ENCODE measurements around the gene SP140.
A peak's percentile ranks its signal among the peaks of the same experiment; 100 is the strongest.
"Not testable (repeated sequence)": the region's sequence is repeated elsewhere in the genome, so short reads cannot be mapped to it uniquely, and the experiment has no call there.

Gene SP140

DNA sequence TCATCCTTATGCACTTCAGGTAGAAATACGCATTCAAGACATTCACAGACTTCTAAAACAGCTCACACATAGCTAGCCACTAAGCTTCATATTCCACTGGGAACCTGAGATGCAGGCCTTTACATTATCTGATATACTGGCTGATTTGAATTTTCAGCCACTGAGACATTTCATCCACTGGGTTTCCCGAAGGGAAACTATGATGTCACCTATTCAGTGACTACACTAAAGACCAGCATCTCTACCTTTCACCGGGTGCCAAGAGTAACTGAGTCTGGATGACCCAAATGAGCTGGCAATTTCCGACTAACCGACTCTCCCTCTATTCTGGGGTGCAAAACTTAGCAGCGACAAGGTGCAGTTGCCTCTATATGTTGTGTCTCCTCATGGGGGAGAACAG is 69.7 kb downstream of the SP140 start:
- no peak for DNase-seq

DNA sequence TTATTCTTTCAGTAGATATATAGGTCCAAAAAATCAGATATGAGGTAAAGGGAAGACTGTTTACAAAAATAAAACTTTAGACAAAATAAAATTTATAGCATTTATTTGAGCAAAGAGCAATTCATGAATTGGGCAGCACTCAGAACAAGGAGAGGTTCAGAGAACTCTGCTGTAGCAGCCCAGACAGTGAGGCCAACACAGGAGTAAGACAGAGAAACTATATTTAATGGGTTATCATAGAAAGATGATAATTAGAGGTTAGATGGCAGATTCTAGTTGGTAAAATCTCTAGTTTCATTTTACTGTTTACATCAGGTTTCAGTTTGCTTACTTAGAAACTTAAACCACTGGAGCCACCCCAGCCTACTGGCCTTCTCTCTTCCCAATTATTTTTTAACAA is 71.4 kb downstream of the SP140 start:
- no peak for DNase-seq

DNA sequence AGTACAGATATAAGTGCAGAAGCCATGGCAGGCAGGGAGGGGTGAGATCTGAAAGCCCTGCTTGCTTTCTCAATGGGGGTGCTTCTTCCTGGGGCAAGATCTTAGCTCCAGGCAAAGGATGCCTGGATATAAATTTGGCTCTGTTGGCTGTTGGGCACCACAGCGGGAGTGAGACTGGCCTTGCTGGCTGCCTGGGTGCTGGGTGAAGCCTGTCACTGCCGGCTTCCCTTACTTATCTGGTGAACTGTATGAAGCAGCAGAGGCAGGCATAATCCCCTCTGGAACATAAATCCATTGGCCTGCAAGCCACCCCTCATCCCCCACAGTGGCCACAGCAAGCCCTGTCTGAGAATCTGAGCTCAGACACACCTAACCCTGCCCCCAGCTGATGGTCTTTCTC is 74.1 kb downstream of the SP140 start:
- DNase-seq = no peak

DNA sequence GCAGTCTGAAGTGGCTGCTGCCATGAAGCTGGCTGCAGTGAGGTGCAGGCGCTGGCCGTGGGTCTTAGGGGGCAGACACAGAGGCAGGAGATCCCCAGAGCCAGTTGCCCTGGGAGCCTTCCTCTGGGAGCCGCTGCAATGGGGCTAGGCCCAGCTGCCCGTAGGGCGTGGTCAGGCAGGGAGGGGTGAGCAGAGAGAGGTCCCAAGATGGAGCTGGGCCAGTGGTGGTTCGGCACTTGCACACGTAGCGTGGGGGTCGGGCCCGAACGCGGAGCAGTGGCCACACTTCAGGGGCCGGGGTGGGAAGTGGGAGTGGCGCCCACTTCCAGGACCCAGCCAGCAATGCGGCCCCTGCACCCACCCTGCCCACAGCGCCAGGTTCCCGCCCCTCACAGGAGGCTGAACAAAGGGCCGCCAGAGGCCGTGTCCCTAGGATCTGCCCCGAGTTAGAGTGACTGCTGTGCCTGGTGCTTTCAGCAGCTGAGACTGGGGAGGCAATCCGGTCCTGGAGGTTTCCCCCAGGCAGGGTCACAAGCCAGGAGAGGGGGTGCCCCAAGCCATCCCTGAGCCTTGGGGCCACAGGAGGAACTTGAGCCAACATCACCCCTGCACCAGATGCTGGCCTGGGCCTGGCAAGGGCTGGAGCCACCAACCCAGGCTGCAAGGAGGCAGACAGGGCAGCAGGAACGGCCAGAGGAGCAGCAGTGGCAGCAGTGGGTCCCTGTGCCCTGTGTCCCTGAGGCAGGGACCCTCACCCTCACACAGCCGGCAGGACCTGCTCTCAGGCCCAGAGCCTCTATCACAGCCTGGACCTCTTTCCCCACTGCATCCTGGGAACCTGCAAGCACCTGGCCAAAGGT is 80.1 kb downstream of the SP140 start:
- DNase-seq = no peak

DNA sequence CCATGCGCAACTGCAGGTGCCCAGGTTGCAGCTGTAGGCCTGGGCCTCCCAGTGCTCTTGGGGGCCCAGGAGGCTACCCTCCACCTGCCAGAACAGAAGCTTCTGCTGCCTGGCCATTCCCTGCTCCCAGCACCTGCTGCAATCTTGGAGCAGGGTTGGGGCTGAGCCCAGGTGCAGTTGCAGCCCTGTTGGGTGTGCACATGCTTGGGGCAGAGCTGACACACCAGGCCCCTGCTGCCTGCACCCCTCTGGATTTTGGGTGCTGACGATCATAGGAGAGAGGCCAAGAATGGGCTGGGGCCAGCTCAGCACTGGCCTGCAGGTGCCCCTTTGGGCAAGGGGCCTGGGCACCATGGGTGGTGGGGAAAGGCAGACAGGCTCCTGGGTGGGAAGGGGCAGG is 80.9 kb downstream of the SP140 start:
- no peak for DNase-seq

DNA sequence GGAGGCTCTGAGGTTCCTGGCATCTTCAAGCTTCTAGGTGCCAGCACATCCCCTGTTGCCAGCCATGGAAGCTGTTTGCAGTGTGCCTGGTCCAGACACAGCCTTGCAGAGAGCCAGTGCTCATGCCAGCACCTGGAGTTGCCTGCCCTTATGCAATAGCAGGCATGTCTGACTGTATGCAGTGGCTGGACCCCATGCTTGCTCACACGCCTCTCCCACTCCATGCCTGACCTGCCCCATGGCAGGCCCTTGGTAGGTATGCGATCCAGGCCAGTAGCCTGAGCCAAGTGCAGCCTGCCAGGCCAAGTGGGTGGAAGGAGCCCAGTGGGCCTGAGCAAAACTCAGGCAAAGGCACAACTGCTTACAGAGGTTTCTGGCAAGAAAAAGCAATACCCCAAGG is 81.9 kb downstream of the SP140 start:
- no peak for DNase-seq

DNA sequence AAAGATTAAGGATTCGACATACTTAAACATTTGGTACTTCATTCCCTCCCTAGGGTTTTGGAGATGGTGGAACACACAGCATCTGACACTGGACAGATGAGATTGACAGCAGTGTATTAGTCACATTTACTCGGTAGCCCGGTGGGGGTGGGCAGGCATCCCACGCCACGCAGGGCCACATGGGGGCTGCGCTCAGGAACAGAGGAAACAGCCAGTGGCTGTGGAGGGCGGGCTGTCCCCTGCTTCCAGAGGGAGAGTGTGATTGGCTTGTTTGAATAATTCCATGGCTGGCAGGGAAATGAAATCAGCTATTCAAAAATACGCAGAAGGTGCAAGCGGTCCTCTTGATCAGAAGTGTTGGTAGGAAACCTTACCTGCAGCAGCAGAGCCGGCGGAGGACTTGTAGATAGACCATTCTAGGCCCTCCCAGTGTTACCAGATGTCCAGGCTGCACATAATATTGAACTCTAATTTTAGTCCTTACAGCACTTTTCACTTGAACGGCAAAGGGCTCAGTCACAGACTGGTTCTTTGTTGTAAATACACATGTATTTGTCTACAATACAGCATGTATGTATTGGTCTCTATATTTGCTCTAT is 83.0 kb downstream of the SP140 start:
- no peak for DNase-seq

DNA sequence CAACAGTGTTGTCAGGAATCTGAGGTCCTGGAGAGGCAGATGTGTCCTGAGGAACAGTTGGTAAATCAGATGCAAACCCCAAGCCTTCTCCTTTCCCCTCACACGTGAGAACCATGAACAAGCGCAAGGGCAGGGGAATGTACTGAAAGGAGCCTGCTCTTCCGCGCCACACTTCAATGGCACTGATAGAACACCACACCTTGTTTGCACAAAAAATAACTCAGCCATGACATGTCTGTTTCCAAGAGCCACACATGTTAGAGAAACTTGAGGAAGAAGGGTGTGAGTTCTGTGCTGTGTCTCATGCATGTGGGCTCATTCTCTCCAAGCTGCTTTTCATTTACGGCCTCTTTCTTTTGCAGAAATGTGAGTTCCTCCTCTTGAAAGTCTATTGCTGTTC is 85.3 kb downstream of the SP140 start:
- not testable (repeated sequence) for DNase-seq

DNA sequence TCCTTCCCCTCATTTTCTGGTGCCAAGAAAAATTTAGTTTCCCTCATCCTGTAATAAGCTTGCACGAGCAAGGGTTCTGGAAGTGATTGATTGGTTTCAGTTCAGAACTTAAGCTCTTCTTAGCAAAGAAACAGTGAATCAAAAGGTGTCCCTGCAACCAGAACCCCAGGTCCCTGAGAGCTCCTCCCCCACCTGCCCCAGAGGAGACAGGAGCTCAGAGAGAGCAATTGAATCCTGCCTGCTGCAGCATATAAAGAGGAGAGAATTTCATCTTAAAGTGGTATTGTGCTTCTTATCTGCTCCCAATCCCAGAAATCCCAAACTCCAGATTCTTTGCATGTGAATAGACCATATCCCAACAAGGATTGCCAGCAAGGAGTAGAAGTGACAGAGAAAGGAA is 86.1 kb downstream of the SP140 start:
- not testable (repeated sequence) for DNase-seq

DNA sequence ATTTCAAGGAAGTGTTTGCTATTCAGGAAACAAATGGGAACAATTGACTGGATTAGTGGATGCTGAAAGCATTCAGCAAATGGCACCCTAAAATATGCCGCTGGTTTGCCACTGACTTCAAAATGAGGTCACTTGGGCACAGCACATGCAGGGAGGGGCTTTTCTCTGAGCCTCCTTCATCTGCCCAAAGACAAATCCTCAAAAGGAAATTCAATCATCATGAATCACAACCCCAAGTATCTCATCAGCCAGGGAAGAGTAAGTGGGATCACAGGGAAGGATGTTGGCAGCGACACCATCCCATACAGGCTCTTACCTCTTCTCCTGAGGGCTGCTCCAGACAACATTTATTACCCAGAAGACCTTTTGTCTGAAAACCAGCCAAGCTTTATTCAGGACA is 87.1 kb downstream of the SP140 start:
- DNase-seq = no peak

DNA sequence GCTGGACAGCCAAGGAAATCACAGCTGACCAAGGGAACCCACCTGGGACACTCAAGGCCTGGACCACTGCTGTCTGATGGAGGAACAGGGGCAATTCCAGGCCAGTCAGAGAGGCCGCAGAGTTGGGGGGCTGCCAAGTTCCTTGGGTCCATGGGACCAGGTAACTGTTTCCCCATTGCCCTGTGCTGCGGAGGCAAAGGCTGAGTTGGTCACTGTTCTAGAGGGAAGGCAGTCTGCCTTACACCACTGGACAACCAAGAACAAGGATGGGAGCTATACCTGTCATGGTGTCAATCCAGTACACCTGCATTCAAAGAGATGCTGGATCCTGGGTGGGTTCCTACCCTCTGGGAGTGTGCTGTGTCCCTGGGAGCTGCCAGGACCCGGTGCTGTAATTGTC is 91.8 kb downstream of the SP140 start:
- no peak for DNase-seq

DNA sequence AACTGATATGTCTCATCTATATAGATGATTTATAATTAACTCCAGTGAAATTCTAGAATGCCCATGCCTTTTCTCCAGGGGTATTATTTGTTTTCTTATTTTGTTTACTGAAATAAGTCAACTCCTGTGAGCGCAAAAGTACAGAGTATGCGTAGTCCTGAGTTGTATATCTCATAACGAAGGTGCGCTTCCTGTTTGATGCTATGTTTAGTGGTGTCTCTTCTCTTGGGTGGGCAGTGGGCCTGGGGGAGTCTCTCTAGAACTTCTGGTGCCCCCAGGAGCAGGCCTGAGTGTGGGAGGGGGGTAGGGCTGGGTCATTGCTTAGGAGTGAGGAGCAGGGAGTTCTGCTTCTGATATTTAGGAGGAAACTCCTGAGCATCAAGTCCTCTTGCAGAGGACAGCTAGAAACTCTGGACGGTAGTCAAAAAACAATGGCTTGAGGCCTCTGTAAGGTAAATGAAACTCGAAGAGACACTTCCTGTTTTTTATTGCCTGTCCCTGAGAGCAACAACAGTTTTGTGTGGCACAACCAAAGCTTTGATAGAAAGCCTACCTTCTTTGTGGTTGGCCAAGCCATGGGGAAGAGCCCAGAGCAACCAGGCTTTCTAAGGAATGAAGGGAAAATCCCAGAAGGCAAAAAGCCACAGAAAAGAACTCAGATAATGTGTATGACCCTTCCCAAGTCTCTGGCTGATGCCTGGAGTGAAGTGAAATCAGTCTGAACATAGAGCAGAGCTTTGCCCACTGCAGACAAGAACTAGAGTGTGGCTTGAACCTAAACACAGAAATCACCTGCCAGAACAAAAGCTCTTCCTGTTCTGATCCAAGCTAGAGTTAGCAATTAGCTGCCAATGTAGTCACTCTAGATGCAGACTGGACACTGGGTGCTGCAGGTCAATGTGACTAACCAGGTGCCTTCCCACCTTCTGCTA is 92.9 kb downstream of the SP140 start:
- peak in 1 of 4 experiments; percentile 16 for DNase-seq

DNA sequence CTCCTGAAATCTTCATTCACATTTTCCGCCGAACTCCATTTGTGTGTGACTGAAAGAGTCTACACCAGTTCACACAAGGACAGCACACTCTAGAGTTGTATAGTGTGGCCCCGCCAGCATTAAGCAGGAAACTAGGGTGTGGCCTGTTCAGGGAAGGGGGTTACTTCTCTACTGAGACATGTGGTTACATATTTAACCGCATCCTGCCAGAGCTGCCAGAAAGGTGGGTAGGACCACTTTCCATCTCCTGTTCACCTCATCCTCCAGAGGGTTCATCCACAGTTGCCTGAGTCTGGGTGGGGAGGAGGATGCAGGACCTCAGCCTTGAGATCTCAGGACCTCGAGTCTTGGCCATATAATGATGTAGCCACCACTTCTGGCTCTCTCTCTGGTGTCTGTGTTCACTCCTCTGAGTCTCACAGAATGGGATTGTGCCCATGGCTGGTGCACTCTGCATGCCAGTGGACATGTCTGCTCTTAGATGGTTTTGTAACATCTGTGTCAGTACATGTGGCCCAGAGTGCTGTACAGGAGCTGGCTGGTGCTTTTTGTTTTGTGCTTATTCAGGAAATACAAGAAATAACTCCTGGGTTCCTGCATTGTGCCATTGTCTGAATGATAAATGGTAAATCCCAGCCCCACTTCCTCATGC is 93.8 kb downstream of the SP140 start:
- DNase-seq = no peak

DNA sequence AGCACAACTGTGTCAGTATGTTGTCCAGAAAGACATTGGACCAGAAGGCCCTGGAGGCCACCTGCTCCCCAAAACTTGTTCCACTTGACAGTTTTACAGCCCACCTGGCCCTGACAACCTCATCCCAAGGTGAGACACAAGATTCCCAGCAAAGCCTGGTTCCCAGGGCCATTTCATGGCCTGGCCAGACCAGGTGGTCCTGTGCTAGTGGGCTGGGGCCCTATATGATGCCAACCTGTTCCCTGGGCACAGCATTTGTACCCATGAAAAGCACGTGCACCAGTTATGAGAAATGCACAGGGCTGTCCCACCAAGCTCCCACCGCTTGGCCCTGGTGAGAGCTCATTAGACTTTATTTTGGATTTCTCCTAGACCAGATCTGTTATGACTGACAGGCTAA is 95.5 kb downstream of the SP140 start:
- no peak for DNase-seq

DNA sequence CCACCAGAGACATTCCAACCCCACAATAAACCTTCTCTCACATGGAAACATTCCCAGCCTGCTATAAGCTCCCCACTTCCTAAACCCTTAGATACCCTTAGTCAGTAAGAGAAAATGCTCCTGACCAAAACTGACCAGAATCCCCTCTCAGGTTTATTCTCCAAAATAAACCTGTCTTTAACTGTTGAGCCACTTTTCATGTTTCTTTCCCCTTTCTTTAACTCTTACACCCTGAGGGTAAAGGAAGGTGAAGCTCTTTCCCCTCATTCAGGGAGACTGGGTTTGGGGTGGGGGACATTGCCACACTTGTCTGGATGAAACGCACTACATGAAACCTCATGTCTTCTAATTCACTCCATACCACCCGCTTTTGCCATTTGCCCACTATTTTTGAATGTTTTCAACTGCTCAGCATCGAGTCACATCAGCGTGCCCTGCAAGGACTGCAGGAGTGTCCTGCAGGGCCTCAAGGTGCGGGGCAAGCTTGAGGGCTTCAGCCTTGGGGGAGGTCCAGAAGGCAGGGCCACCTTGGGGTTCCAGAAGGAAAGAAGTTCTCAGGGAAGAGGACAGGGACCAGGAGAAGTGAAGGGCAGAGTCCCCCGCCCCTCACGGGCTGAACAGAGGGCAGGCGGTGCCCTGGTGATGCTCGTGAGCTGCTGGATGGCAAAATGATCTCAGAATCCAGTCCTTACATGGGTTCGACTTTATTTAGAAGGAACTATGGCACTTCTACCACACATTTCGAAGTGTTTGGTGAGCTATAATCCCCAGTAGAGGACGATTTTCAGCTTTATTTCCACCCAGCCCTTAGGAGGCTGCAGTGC is 97.2 kb downstream of the SP140 start:
- no peak for DNase-seq

DNA sequence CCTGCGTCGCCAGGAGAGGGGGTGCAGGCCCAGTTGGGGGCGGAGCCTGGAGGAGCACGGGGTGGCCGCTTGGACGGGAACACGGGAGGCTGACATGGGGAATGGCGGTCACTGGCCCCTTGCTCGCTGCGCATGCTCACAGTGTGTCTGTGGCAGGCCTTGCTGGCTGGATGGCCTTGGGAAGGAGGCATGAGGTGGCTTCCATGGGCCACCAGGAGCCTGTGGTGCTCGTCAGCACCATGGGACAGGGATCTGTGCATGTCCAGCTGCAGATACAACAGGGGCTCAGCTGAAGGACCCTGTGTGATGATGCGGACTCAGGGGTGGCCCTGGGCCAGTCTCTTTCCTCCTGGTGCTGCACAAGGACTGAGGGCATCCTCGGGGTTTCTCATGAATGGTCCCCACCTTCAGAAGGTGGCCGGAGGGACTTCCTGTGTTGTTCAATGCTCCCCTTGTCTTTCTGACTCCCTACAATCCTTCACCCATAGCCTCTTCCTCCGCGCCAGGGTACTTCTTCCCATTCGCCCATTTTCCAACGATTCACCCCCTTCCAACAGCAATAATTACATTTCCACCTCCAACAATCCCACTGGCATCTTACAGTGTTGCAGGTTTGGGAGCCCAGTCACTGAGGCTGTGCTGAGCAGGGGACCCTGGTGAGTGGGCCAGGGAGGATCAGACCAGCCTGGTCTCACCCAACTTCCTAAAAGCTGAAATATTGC is 98.0 kb downstream of the SP140 start:
- DNase-seq = no peak

DNA sequence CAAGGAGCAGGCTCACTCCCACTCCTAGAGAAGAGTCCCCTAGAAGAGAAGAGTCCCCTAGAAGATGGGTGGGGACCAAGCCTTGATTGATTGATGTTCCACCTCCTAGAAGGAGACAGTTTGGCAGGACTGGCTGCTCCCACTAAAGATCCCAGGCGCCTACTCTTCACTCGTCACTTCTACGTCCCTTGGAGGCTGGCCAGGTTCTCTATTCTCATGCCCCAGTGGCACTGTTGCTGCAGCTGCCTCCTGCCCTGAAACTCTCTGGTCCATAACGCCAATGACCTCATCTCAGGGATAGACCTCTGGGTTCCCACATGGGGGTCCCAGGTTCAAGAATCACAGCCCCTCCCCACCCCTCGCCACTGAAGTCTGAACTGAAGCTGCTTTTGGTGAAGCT is 99.0 kb downstream of the SP140 start:
- DNase-seq = no peak

DNA sequence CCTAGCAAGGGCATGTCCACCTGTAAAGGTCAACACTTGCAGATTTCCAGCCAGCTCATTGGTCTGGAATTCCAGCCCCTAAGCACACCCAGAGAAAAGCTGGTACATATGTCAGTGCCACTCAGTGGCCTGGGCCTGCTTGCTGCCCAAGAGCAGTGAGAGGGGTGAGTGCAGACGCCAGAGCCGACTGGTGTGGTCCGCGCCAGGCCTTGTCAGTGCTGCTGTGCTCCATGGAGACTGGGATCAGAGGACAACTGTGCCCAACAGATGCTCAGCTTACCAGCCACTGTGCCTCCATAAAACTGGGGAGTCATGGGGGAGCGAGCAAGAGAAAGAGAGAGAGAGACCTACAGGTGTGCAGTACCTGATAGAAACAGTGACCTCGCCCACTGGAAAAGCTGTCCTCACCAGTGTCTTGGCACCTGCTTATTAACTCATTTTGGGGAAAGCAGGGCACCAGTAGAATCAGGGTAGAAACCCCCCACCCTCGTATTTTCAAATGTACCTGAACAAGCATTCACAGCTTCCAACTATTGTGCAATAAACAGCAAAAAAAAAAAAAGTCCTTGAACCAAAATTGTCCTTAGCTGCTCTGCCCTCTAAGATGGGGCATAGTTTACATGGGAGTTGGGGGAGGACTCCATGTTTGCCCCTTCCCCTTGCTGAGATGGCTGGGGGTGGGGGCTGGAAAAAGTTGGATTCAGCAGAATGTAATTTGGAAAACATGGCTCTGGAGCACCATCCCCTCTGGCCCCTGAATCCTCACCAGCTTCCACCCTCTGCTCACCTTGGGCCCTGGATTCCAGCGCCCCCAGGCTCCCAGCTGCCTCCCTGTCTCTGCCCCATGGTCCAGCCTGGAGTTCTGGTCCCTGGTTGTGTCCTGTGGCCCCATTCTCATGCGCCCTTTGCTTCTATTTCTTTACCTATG is 100.0 kb downstream of the SP140 start:
- no peak for DNase-seq

DNA sequence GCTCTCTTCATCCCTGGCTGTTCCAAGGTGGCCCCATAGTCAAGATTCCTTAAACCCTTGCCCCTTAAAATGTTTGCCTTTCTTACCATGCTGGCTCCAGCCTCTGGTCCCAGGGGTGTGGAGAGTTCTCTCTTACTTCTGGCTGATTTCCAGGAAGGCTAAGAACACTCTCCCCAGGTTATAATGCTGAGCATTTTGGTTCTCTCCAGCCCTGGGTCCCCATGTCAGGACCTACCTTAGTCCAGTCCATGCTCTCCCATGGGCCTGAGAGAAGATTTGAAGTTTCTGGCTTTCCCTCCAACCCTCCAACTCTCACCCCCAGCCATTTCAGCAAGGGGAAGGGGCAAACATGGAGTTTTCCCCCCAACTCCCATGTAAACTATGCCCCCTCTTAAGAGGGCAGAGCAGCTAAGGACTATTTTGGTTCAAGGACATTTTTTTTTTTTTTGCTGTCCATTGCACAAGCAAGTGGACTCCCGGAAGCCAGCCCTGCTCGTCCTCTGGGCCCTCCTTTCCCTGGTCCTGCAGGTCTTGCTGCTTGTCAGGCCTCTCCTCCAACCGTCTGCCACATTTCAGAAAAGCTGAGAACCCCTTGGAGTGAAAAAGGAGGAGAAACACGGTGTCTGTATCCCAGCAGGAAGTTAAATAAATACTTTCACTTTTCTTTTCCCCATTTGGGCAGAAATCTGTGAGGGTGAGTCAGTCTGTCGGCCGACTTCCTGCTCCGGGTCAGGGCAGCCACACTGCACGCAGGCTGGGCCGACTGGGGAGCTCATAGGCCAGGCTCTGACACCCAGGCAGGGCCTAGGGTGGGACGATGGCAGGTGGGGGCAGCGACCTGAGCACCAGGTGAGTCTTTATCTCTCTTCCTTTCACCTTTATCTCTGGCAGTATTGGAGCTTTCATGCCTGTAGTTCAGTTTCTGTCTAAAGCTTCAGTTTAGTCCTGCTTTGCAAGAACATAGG is 101.2 kb downstream of the SP140 start, which contains the start of gene SP140L:
Gene SP140L (plus strand): TSS at position 741 of the 965 bp plus-strand sequence. CDS start 77 bp downstream, at position 818.
- DNase-seq = peak; percentile 82 to 92 (median 90)

All from suppressor macrophage (primary cell).